SK-N-DZ (cell line): ENCODE measurements around the gene ZNF121. TPM values are rescaled to one million over a fixed set of nuclear protein-coding genes. Genes with fewer than 3 reads are reported as not detected.
A peak's percentile ranks its signal among the peaks of the same experiment; 100 is the strongest.
"Not testable (repeated sequence)": the region's sequence is repeated elsewhere in the genome, so short reads cannot be mapped to it uniquely, and the experiment has no call there.

Experiments used
- DNase-seq: peaks from one replicate; pipeline ENCODE4 v3.0.0-alpha.2; 2015; ENCODE audit warnings: low spot score
- polyA plus RNA-seq, 2 experiments: library from polyadenylated mRNA; depleted of rRNA; stranded (reverse); fragments of >200 nt; gene quantifications; 2 replicates each; pipeline ENCODE4 v1.2.3, GENCODE V29; 2014

The ZNF121 gene
- polyA plus RNA-seq (2014; cell fraction: cytosol; rRNA removed) = 60.9 and 83.6 TPM in 2 replicates
- 59.2 and 65.5 TPM in 2 replicates for polyA plus RNA-seq (2014; cell fraction: nucleus; rRNA removed)

DNA sequence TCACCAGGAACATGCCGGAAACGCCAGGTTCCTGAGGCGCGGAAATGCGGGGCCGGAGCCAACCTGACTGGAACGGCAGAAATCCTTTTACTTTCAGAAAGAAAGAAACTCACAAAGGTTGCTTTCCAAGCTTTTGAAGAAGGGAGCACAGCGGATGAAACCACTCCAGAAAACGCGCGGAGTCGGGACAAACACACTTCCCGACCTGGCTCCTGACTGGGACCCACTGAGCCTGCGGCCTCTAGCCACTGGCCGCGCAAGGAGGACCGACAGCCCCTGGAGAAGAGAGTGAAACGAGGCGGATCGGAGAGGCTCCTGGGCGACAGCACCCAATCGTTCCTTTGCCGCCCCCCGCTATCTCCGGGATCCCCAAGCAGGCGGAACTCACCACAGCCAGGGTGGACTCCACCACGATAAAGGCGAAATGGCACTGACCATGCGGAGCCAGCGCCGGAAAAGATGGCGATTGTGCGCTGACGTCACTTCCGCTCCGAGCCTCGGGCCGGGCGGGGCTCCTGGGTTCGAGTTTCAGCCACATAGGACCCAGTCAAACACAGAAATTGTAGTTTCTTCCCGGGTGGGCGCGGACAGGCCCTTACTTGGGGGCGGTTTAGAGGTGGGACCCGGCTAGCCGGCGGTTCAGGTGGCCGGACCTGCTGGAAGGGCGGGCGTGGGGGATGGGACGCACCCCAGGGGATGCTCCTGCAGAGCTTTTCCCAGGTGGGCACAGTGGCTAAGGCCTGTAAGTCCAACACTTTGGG, at the start of gene ZNF121:
Gene ZNF121 (minus strand): TSS at position 432 of the 761 bp plus-strand sequence. CDS start 16,407 bp downstream, outside the sequence.
- peak; percentile 86 for DNase-seq

- no peak for DNase-seq
Measured at GRCh38 chr19:9627856-9628255, 43.6 kb upstream of the ZNF121 start.

GRCh38 chr19:9622531-9622930, 38.2 kb upstream of the ZNF121 start:
- no peak for DNase-seq

DNA sequence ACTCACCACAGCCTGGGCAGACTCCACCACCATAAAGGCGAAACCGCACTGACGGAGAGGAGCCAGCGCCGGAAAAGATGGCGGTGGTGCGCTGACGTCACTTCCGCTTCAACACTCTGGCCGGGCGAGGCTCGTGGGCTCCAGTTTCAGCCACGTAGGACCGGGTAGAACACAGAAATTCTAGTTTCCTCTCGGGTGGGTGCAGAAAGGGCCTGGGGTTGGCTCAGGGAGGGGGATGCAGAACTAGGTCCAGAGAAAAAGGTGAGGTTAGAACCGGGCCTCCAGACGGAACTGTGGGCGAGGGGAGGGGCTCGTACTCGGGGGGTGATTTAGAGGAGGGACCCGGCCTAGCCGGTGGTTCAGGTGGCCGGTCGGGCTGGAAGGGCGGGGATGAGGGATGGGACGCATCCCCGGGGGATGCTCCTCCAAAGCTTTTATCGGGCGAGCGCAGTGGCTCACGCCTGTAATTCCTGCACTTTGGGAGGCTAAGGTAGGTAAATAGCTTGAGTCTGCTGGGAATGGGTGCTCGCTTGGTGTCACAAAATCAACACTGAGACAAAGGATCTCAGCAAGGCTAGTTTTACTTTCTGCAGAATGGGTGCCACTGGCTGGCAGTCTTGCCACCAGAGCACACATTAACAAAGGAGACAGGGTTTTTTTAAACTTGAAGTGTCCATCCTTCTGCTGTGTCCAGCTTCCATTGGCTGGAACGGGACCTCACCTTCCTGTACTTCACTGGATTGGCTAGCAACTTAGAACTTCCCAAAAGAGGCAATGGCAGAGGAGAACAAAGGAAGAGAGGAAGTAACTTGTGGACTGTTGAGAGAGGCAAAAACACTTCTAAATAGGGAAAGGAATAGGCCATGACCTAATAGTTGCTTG, 37.1 kb upstream of the ZNF121 start, which contains the start of gene ZNF561:
Gene ZNF561 (minus strand): TSS at position 77 of the 882 bp plus-strand sequence. CDS start 1,776 bp downstream, outside the sequence.
- DNase-seq = peak; percentile 86

- no peak for DNase-seq
Measured at GRCh38 chr19:9620842-9621155, 36.5 kb upstream of the ZNF121 start.

GRCh38 chr19:9615844-9616243, 31.5 kb upstream of the ZNF121 start:
- no peak for DNase-seq

GRCh38 chr19:9610484-9611113, 26.3 kb upstream of the ZNF121 start:
- DNase-seq = no peak

DNA sequence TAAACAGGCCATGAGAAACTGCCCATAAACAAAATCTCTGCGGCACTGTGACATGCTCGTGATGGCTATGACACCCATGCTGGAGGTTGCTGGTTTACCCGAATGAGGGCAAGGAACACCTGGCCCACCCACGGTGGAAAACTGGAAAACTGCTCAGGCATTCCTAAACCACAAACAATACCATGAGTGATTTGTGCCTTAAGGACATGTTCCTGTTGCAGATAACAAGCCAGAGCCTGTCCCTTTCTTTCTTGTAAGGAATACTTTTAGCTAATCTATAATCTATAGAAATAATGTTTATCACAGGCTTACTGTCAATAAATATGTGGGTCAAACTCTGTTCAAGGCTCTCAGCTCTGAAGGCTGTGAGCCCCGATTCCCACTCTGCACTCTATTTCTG, 24.6 kb upstream of the ZNF121 start:
- no peak for DNase-seq

GRCh38 chr19:9597027-9597426, 12.7 kb upstream of the ZNF121 start:
- no peak for DNase-seq

GRCh38 chr19:9586764-9587163, 2.5 kb upstream of the ZNF121 start:
- DNase-seq = peak; percentile 72

DNA sequence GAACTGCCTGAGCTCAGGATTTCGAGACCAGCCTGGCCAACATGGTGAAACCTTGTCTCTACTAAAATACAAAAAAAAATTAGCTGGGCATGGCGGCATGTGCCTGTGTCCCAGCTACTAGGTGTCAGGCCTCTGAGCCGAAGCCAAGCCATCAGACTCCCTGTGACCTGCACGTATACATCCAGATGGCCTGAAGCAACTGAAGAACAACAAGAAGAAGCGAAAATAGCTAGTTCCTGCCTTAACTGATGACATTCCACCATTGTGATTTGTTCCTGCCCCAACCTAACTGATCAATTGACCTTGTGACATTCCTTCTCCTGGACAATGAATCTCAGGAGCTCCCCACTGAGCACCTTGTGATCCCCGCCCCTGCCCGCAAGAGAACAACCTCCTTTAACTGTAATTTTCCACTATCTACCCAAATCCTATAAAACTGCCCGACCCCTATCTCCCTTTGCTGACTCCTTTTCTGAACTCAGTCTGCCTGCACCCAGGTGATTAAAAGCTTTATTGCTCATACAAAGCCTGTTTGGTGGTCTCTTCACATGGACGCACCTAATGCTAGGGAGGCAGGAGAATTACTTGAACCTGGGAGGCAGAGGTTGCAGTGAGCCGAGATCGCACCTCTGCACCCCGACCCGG, 2.1 kb downstream of the ZNF121 start:
- not testable (repeated sequence) for DNase-seq

GRCh38 chr19:9580728-9581127, 3.6 kb downstream of the ZNF121 start:
- no peak for DNase-seq

DNA sequence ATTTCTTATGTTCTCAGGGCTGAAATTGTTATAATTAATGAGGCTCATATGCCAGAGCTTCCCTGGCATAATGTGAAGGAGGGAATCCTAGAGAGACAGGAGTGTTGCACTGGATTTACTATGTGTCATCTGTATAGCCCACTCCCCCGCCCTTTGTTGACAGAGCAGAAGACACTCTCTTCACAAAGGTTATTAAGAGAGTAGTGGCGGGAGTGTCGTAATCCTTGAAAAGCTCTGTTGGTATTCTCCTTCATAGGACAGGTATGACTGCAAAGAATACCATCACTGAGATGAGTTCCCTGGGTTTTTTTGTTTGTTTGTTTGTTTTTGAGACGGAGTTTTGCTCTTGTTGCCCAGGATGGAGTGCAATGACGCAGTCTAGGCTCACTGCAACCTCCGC, 14.0 kb downstream of the ZNF121 start:
- DNase-seq = no peak

DNA sequence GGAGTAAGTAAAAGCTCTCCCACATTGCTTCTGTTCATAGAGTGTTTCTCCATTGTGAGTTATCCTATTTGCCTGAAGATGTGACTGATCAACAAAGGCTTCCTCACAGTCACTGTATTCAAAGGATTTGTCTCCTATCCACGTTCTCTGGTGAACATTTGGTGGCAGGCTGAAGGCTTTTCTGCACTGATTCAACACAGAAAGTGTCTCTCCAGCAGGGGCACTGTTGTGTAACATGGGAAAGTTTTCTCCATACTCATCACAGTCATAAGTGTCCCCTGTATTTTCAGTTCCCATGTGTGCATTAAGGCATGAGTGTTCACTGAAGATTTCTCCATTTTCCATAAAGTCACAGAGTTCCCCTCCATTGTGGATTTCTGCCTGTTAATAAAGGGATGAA, 17.6 kb downstream of the ZNF121 start:
- DNase-seq = no peak

DNA sequence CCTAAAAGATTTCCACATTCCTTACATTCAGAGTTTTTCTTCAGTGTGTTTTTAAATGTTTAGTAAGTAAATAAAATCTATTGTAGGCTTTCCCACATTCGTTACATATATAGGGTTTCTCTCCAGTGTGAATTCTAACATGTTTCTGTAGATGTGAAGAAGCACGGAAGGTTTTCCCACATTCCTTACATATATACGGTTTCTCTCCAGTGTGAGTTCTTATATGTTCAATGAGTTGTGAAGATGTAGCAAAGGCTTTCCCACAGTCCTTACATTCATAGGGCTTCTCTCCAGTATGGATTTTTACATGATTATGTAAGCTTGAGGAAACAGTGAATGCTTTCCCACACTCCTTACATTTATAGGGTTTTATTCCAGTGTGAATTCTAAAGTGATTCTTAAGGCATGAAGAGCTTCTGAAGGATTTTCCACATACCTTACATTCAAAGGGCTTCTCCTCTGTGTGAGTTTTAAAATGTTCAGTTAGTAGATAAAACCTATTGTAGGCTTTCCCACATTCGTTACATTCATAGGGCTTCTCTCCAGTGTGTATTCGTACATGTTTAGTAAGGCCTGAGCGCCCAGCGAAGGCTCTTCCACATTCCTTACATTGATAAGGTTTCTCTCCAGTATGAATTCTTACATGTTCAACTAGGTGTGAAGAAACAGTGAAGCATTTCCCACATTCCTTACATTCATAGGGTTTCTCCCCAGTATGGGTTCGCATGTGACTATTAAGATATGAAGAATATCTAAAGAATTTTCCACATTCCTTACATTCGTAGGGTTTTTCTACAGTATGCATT, 18.2 kb downstream of the ZNF121 start:
- DNase-seq = no peak

- no peak for DNase-seq
Measured at GRCh38 chr19:9552536-9553274, 31.6 kb downstream of the ZNF121 start.

GRCh38 chr19:9547870-9548269, 36.4 kb downstream of the ZNF121 start:
- no peak for DNase-seq

- DNase-seq = not testable (repeated sequence)
Measured at GRCh38 chr19:9541281-9541680, 43.0 kb downstream of the ZNF121 start.

DNA sequence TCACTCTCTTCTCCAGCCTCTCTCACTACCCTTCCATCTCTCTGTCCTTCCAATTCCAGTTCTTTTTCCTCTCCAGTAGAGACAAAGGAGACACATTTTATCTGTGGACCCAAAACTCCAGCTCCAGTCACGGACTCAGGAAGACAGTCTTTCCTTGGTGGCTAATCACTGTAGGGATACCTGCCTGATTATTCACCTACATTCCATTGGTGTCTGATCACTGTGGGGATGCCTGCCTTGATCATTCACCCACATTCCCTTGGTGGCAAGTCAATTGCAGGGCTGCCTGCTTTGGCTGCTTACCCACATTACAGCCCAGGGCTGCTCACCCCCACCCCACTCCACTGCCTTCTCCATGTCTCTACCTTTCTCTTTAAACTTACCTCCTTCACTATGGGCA, 44.4 kb downstream of the ZNF121 start:
- DNase-seq = not testable (repeated sequence)

GRCh38 chr19:9539201-9539600, 45.1 kb downstream of the ZNF121 start:
- DNase-seq = not testable (repeated sequence)
